Activated CD4-positive, alpha-beta memory T cell treated with anti-CD3 and anti-CD28 coated beads, Interleukin-2, amount 10 ng/mL, durations not matched to agents 7 days and 5 days (primary cell): Measurements from ENCODE around the gene PDE9A. TPM values are rescaled to one million over a fixed set of nuclear protein-coding genes. Genes with fewer than 3 reads are reported as not detected.
"Not testable (repeated sequence)": the region's sequence is repeated elsewhere in the genome, so short reads cannot be mapped to it uniquely, and the experiment has no call there.

Experiments used
- CTCF ChIA-PET: fragments of 350-600 bp; sonication (Branson Sonifier 250); formaldehyde crosslinking; loops from one replicate; lab custom pipeline; 2021; ENCODE audit warnings: antibody characterized with exemption, inconsistent platforms; lab: Charles Lee
- POLR2A ChIA-PET: fragments of 350-600 bp; sonication (Branson Sonifier 250); formaldehyde crosslinking; loops from one replicate; lab custom pipeline; 2021; ENCODE audit warnings: antibody characterized with exemption; lab: Charles Lee
- DNase-seq: peaks from one replicate; pipeline ENCODE4 v3.0.0-alpha.2; 2020
- H3K27ac Mint-ChIP-seq: one replicate; pipeline ENCODE4 v1.8.0; 2021; ENCODE audit warnings: mild to moderate bottlenecking, mixed read lengths
- H3K27me3 Mint-ChIP-seq: one replicate; pipeline ENCODE4 v1.8.0; 2021; ENCODE audit warnings: mixed read lengths
- H3K36me3 Mint-ChIP-seq: one replicate; pipeline ENCODE4 v1.8.0; 2021; ENCODE audit warnings: low read depth, mixed read lengths
- H3K4me1 Mint-ChIP-seq: one replicate; pipeline ENCODE4 v1.8.0; 2021; ENCODE audit warnings: mixed read lengths
- H3K4me3 Mint-ChIP-seq: one replicate; pipeline ENCODE4 v1.8.0; 2021; ENCODE audit warnings: mild to moderate bottlenecking, mixed read lengths
- H3K9me3 Mint-ChIP-seq: one replicate; pipeline ENCODE4 v1.8.0; 2021; ENCODE audit warnings: mixed read lengths
- total RNA-seq, 2 experiments: library from RNA; stranded (reverse); gene quantifications; one replicate each; pipeline ENCODE4 v1.2.3, GENCODE V29; 2021

The PDE9A gene
- total RNA-seq, 2 experiments from 2014 or later, result 13.9 to 14.3 TPM

DNA sequence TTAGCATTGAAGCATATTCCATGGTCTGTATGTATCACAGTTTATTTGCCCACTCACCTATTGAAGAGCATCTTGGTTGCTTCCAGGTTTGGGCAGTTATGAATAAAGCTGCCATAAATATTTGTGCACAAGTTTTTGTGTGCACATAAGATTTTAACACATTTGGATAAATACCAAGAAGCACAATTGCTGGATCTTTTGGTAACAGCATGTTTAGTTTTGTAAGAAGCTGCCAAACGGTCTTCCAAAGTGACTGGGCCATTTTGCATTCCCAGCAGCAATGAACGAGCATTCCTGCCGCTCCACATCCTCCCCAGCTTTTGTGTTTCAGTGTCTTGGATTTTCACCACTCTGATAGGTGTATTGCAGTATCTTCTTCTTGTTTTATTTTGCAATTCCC lies 62.7 kb downstream of the PDE9A start:
- Mint-ChIP-seq H3K9me3 (no peaks in the 10 kb centered on the region), H3K27ac (no peak overlapping the region), H3K4me1 (peaks cover 2% of the 10 kb centered on the region), H3K36me3 (no peaks in the 10 kb centered on the region), H3K27me3 (no peaks in the 10 kb centered on the region), H3K4me3 (no peak overlapping the region)
- CTCF ChIA-PET, result interaction anchor here (1.4 kb wide), 1 partner anchor 31 kb away, joined by 3 read pairs; no protein-coding TSS in a partner anchor
- no peak for DNase-seq
- POLR2A ChIA-PET, result no interaction called here

DNA sequence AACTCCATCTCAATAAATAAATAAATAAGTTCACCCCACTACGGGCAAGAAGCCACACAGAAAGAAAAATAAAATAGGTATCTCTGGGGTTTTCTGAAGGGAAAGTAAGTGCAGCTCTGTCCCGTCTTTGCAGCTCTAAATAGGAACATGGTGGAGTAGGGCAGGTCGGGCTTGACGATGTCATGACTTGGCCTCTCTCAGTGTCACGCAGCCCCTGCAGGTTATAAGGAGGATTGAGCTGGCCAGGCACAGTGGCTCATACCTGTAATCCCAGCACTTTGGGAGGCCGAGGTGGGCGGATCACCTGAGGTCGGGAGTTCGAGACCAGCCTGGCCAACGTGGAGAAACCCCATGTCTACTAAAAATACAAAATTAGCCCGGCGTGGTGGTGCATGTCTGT lies 67.1 kb downstream of the PDE9A start:
- CTCF ChIA-PET, H3K36me3 Mint-ChIP-seq, DNase-seq, H3K4me3 Mint-ChIP-seq, POLR2A ChIA-PET, H3K9me3 Mint-ChIP-seq, H3K27me3 Mint-ChIP-seq, H3K27ac Mint-ChIP-seq: not testable (repeated sequence)
- peaks cover 24% of the 10 kb centered on the region for H3K4me1 Mint-ChIP-seq

DNA sequence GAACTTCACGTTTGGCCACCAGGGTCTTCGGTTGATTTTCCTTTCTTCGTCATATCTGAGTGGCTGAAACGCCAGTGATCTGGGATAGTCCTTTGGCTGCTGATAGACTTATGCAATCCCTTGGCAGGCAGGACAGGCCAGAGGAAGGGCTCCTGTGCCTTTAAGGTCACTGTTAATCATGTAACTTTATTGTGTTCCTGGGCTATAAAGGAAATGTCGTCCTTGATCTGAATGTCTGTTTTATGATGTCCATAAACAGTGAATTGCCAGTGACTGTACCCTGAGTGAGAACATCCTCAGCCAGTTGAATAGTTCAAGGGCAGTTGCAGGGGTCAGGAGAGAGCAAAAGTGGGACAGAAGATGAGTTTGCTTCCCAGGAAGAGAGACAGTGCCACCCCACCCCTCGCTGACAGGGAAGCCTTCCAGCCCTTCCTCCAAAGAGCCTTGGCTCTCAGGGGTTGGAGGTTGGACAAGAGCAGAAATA lies 68.0 kb downstream of the PDE9A start:
- Mint-ChIP-seq H3K9me3 (no peaks in the 10 kb centered on the region), H3K4me1 (peaks cover 32% of the 10 kb centered on the region), H3K27ac (no peak overlapping the region), H3K4me3 (no peak overlapping the region), H3K36me3 (no peaks in the 10 kb centered on the region), H3K27me3 (no peaks in the 10 kb centered on the region)
- no peak for DNase-seq
- CTCF ChIA-PET, result no interaction called here
- POLR2A ChIA-PET, result no interaction called here

DNA sequence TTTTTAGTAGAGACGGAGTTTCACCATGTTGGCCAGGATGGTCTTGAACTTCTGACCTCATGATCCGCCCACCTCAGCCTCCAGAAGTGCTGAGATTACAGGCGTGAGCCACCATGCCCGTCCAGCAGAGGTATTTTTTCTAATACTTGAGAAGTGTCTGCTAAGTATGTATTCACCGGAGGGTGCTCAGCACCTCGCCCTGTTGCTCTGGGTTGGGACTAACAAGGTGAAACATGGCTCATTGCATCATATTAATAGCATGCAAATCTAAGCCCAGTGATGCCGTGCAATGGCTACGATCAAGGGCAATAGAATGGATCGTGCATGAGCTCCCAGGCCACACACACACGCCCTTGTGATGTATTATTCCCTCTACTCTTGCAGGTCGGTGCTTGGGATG lies 68.7 kb downstream of the PDE9A start:
- CTCF ChIA-PET, result no interaction called here
- Mint-ChIP-seq H3K27me3 (peaks cover 1% of the 10 kb centered on the region), H3K4me3 (no peak overlapping the region), H3K36me3 (no peaks in the 10 kb centered on the region), H3K27ac (no peak overlapping the region), H3K4me1 (peaks cover 35% of the 10 kb centered on the region), H3K9me3 (no peaks in the 10 kb centered on the region)
- POLR2A ChIA-PET, result interaction anchor here (0.9 kb wide), 1 partner anchor 10 kb away, joined by 3 read pairs; no protein-coding TSS in a partner anchor
- DNase-seq, result no peak

DNA sequence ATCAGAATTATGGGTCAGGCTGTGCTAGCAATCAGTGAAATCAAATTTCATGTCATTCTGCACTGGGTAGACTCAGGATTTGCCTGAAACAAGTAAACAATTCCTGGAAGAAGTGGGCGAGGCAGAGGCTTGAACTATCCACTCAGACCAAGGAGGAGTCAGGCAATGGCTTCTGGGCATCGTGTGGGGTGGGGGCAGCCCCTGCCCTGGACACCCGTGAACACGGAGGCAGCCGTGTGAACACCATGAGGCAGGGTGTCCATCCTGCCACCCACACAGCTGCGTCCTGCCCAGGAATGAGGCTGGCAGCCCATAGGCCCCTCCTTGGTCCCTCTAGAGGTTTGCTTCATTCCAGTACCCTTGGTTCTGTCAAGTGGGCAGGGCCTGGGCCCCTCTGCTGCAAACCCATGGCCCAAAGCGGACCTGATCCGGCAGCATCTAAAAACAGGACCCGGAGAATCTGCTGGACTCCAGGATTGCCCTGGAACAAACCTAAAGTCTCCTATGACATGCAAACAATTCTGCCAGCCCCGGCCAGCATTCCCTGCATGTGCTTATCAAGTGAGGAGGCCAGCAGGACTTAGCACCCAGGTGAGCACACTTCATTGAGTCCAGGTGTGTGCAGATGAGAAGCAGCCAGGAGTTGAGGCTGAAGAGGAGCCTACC lies 69.5 kb downstream of the PDE9A start:
- peaks cover 35% of the 10 kb centered on the region for H3K4me1 Mint-ChIP-seq
- H3K4me3 Mint-ChIP-seq, result no peak overlapping the region
- POLR2A ChIA-PET, result interaction anchor here (0.7 to 0.9 kb wide), 2 partner anchors 9 to 10 kb away, joined by 3 read pairs; no protein-coding TSS in a partner anchor
- no peaks in the 10 kb centered on the region for H3K9me3 Mint-ChIP-seq
- peaks cover 5% of the 10 kb centered on the region for H3K27me3 Mint-ChIP-seq
- CTCF ChIA-PET, result no interaction called here
- no peak overlapping the region for H3K27ac Mint-ChIP-seq
- DNase-seq, result no peak
- no peaks in the 10 kb centered on the region for H3K36me3 Mint-ChIP-seq

DNA sequence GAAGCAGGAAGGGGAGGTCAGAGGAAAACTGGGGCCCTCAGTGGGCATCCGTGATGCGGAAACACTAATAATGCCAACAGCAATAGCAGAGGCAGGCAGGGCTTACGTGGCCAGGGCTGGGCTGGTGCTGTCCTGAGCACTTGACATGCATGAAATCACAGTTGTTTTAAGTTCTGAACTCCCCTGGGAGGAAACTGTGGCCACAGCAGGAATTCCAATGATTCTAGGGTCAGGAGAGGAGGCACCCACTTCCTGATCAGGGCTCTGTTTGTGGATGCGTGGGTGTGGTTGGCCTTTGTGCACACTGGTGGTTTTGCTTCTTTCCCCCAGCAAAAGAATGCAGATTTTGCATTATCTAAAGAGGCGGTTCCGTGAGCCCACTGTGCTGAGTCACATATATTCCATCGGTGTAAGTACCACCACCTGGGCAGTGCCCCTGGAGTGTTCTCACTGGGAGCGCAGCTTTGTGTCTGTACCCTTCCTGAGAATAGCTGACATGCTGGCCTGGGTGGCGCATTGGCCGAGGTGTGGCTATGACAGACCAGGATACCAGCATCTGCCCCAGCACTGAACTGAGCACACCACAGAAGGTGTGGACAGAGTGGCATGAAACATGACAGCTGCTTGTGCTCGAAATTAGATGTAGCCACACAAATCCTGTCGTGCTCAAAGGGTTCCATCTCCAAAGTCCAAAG lies 71.0 kb downstream of the PDE9A start:
- peaks cover 12% of the 10 kb centered on the region for H3K27me3 Mint-ChIP-seq
- DNase-seq, result no peak
- H3K36me3 Mint-ChIP-seq, result peaks cover 5% of the 10 kb centered on the region
- peaks cover 2% of the 10 kb centered on the region for H3K9me3 Mint-ChIP-seq
- no peak overlapping the region for H3K27ac Mint-ChIP-seq
- H3K4me3 Mint-ChIP-seq, result no peak overlapping the region
- CTCF ChIA-PET, result no interaction called here
- H3K4me1 Mint-ChIP-seq, result peaks cover 35% of the 10 kb centered on the region
- POLR2A ChIA-PET, result no interaction called here

DNA sequence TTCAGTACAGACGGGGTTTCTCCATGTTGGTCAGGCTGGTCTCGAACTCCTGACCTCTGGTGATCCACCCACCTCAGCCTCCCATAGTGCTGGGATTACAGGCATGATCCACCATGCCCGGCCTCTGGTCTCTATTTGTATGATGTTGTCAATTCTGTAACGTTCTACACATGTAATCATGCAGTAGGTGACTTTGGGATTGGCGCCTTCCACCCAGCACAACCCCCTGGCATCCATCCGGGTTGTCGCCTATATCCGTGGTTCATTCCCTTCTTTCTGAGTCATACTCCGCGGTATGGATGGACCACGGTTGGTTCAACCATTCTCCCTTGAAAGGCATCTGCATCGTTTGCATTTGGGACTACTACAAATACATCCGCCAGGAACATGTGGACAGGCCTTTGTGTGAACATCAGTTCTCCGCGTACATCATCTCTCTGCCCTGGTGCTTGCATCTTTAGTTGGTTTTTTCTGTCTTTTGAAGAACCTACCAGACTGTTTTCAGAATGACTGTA lies 72.1 kb downstream of the PDE9A start:
- no peak for DNase-seq
- CTCF ChIA-PET, result no interaction called here
- H3K27ac Mint-ChIP-seq, result no peak overlapping the region
- POLR2A ChIA-PET, result no interaction called here
- no peak overlapping the region for H3K4me3 Mint-ChIP-seq
- H3K36me3 Mint-ChIP-seq, result peaks cover 9% of the 10 kb centered on the region
- peaks cover 39% of the 10 kb centered on the region for H3K4me1 Mint-ChIP-seq
- H3K9me3 Mint-ChIP-seq, result peaks cover 6% of the 10 kb centered on the region
- H3K27me3 Mint-ChIP-seq, result peaks cover 15% of the 10 kb centered on the region

DNA sequence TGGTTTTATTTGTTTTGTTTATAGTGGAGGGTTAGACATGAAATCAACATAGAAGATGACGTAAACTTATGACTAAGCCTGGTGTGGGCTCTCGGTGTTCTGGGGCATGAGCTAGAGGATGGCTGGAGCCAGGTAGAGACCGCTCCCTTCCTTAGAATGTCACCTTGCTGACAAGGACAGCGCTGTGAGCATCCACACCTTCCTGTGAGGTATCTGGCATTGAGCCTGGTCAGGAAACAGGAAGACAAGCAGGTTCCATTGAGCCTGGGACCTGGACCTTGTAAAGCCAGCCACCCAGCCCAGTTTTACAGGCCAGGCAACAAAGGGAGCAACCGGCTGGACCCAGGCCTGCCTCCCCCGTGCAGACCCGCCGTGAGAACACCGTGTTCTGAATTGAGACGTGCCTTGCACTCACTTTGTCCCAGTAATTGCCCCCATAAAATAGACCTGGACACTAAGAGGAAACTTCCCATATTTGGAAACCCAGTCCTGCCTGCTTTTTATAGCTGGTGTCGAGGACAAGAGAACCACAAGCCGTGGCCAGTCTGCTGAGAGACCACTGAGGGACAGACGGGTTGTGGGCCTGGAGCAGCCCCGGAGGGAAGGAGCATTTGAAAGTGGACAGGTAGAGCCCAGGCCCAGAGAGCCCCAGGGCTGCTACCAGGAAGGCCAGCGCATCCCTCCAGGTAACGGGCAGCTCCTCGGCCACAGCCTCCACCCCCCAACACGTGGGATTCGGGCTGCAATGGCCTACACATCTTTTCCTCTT lies 78.0 kb downstream of the PDE9A start:
- ChIA-PET POLR2A (interaction anchor here (0.8 to 1.3 kb wide), 3 partner anchors 9 to 83 kb away, joined by 3 to 4 read pairs (median 3); no protein-coding TSS in a partner anchor), CTCF (interaction anchor here (0.5 kb wide), 1 partner anchor 21 kb away, joined by 3 read pairs; no protein-coding TSS in a partner anchor)
- Mint-ChIP-seq H3K36me3 (peaks cover 34% of the 10 kb centered on the region), H3K4me1 (peaks cover 44% of the 10 kb centered on the region), H3K27me3 (peaks cover 15% of the 10 kb centered on the region), H3K27ac (no peak overlapping the region), H3K4me3 (no peak overlapping the region), H3K9me3 (peaks cover 6% of the 10 kb centered on the region)
- no peak for DNase-seq

DNA sequence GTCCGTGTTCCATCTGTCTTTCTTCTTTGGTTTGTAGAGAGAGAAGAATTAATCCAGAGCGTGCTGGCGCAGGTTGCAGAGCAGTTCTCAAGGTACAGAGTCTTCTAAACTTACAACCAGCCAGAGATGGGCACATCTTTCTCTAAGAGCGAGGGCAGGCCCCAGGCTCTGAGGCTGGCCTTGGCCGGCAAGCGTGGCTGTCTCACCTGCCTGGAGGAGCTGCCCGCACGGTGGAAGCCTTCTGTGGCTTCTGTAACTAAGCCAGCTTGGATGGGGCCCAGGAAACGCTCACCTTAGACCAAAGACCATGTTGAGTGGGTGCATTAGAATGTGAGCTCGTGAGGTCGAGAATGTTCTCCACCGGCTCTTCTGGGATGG lies 78.6 kb downstream of the PDE9A start:
- Mint-ChIP-seq H3K27ac (no peak overlapping the region), H3K27me3 (peaks cover 14% of the 10 kb centered on the region)

DNA sequence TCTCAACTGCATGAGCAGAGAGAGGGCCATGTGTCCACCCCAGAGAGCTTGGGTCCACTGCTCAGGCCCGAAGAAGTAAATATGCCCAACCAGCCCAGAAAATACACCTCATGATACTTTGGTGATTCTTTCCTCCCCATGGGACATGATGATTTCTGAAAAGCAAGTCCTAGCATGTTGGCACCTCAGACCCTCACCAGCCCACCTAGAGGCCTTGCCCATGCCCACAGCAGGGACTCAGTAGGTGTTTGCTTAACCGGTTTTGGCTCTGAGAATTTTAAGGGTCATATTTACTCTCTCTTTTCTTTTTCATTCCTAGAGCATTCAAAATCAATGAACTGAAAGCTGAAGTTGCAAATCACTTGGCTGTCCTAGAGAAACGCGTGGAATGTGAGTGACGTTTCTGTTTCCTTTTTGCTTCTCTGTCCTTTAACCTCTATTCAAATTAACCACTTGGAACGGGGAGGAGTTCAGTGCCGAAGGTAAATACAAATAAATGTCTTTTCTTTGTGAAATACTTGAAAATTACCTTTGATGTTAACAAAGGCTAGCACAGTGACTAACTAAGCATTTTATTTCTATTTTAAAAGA lies 79.7 kb downstream of the PDE9A start:
- Mint-ChIP-seq H3K4me1 (peaks cover 57% of the 10 kb centered on the region), H3K9me3 (peaks cover 6% of the 10 kb centered on the region), H3K36me3 (peaks cover 34% of the 10 kb centered on the region), H3K4me3 (no peak overlapping the region), H3K27me3 (peaks cover 10% of the 10 kb centered on the region), H3K27ac (no peak overlapping the region)
- CTCF ChIA-PET, result interaction anchor here (0.6 kb wide), 1 partner anchor 788 kb away, joined by 3 read pairs; no protein-coding TSS in a partner anchor
- no peak for DNase-seq
- POLR2A ChIA-PET, result interaction anchor here (1.0 kb wide), 1 partner anchor 10 kb away, joined by 3 read pairs; no protein-coding TSS in a partner anchor

More for the DNA sequence above, 78.6 kb downstream of the PDE9A start:
- ChIA-PET POLR2A (interaction anchor here (0.8 to 1.3 kb wide), 3 partner anchors 9 to 82 kb away, joined by 3 to 4 read pairs (median 3); no protein-coding TSS in a partner anchor), CTCF (no interaction called here)
- peaks cover 6% of the 10 kb centered on the region for H3K9me3 Mint-ChIP-seq
- H3K36me3 Mint-ChIP-seq, result peaks cover 34% of the 10 kb centered on the region
- no peak overlapping the region for H3K4me3 Mint-ChIP-seq
- DNase-seq, result no peak
- peaks cover 46% of the 10 kb centered on the region for H3K4me1 Mint-ChIP-seq

DNA sequence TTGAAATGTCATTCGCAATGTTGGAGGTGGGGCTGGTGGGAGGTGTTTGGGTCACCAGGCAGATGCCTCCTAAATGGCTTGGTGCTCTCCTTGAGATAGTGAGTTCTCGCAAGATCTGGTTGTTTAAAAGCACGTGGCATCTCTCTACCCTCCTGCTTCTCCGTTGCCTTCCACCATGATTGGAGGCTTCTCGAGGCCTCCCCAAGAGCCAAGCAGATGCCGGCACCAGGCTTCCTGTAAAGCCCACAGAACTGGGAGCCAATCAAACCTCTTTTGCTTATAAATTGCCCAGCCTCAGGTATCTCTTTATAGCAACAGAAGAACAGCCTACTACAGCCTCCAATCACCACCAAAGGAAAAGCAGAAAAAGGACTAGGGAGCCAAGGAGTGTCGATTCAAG lies 80.5 kb downstream of the PDE9A start:
- H3K27ac Mint-ChIP-seq, result peak overlapping the region; percentile 95
- POLR2A ChIA-PET, result interaction anchor here (1.0 to 1.6 kb wide), 2 partner anchors 10 to 13 kb away, joined by 3 to 13 read pairs; no protein-coding TSS in a partner anchor
- CTCF ChIA-PET, result interaction anchor here (0.6 kb wide), 1 partner anchor 140 kb away, joined by 3 read pairs; no protein-coding TSS in a partner anchor

More for the DNA sequence above, 80.5 kb downstream of the PDE9A start:
- Mint-ChIP-seq H3K27me3 (peaks cover 8% of the 10 kb centered on the region), H3K9me3 (peaks cover 6% of the 10 kb centered on the region), H3K4me1 (peaks cover 62% of the 10 kb centered on the region), H3K36me3 (peaks cover 34% of the 10 kb centered on the region), H3K4me3 (no peak overlapping the region)
- no peak for DNase-seq
